ENCODE data around the gene ZNF605. TPM values are rescaled to one million over a fixed set of nuclear protein-coding genes. Genes with fewer than 3 reads are reported as not detected.
"Not testable (repeated sequence)": the region's sequence is repeated elsewhere in the genome, so short reads cannot be mapped to it uniquely, and the experiment has no call there.

The ZNF605 gene
- 12.6 and 17.3 TPM in 2 replicates for total RNA-seq (2014; rRNA removed; shearing (Covaris generic))
- polyA plus RNA-seq (2014; cell fraction: nucleus; rRNA removed), result 24.9 and 25.0 TPM in 2 replicates

DNA sequence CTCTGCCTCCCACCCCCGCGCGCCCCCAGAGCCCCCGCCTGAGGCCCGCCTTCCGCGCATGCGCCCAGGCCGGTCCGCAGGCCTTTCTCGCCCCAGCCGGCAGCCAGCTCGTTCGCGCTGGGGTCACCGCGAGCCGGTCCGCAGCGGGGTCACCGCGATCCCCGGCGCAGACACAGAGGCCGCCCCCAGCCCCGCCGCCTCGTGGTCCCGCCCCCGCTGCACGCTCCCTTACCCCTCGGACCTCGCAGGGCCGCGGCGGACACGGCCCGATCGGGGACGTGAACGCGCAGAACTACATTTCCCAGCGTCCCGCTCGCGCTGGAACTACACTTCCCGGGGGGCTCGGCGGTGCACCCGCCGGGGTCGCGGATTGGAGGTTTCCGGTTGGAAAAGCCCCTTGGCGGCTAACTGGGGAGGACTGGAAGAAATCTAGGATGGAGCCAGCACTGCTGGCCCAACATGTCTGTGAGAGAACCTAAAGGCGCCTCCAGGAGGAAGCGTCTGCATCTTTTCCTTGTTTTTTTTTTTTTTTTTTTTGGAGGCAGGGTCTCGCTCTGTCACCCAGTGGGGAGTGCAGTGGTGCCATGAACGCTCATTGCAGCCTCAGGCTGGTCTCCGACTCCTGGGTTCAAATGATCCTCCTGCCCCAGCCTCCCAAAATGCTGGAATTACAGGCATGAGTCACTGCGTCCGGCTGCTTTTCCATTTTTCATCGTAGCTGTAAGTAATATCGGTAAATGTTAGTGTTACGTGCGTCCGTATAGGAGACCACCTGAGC, at the start of gene ZNF605:
ZNF605 (minus strand) TSS at position 296 of the 778 bp plus-strand sequence. CDS start 10,671 bp downstream, outside the sequence.
- DNase-seq (ENCODE audit: extremely low read depth, low read depth), result peak; percentile 76

DNA sequence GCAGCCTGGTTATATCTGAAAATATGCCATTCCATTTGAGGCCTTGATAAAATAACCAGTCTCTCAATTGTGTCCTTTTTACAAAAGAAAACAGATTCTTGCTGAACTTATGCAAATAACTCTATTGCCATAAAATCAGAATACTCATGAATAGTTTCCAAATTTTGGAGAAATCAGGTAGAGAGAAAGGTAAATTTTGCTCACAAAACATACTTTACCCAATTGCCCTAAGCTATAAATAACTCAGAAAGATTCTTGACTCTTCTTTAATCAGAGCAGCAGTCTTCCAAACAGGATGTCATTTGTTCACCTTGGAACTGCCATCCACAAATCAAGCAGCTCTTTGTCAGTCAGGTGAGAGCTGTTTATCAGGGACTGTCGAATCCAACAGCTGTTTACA, 42.6 kb upstream of the ZNF605 start:
- no peak for DNase-seq (ENCODE audit: extremely low read depth, low read depth)

DNA sequence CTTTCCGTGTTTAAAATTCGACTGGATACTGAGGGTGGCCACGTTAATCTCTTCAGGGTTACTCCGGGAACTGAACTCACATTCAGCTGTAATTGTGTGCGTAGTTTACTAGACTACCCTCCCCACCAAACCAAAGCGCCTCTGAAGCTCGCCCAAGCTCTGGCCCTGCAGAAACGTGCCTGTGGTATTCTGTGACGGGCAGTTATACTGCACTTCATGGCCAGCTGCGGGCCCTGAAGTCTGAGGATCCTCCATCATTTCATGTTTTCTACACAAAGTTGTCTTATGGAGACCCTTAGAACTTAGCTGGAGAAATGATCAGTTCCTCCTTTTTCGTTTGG, 30.7 kb upstream of the ZNF605 start:
- DNase-seq (ENCODE audit: extremely low read depth, low read depth), result no peak

DNA sequence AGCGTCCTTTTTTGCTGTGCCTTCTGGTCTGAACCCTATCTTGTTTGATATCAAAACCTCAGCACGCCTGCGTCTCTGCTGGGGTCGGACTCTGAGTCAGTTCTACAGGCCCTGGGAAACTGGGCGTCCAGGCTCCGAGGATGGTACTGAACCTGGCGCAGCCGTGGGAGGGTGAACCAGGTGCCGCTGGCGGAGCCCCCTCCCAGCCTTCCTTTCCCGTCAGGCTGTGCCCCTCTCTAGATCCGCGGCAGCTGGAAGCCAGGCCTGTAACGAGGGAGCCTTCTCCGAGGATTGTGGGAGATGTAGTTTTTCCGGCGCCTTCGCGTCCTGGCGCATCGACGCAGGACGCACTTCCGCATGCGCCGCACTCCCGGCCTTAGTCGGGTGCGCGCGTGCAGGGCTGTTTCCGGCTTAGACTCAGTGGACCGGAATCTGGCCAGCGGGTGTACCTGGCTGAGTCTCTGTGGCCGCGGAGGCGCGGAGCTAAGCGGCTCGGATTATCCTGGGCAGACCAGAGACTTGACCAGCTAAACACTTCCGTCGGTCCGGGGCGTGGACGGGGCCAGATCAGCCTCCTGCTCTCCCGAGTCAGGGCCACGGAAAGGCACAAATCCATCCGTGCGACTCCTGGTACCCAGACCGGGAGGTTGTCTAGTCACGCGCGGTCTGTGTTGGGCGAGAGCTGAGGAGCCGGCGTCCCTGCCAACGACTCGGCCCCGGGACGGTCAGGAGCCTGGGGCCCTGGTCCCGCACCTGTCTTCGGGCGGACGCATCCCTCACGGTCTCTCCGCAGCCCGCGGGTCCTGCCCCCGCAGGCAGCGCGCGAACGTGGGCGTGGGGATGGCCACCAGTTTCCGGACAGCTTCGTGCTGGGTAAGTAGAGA, 30.1 kb upstream of the ZNF605 start, which contains the start of gene ZNF26:
ZNF26 (plus strand) TSS at position 367 of the 884 bp plus-strand sequence; CDS start at position 841, 474 bp downstream.
- peak; percentile 90 for DNase-seq (ENCODE audit: extremely low read depth, low read depth)

DNA sequence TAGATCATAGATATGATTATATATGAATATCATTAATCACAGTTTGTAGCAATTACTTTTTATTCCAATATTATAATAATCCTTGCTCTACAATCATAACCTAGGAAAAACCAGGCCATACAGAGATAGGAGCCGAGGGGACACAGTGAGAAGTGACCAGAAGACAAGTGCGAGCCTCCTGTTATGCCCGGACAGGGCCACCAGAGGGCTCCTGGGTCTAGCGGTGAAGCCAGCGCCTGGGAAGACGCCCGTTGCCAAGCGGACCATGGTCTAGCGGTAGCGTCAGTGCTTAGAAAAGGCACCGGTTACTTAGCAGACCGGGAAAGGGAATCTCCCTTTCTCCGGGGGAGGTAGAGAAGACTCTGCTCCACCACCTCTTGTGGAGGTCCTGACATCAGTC, 20.8 kb upstream of the ZNF605 start:
- DNase-seq (ENCODE audit: extremely low read depth, low read depth), result not testable (repeated sequence)

DNA sequence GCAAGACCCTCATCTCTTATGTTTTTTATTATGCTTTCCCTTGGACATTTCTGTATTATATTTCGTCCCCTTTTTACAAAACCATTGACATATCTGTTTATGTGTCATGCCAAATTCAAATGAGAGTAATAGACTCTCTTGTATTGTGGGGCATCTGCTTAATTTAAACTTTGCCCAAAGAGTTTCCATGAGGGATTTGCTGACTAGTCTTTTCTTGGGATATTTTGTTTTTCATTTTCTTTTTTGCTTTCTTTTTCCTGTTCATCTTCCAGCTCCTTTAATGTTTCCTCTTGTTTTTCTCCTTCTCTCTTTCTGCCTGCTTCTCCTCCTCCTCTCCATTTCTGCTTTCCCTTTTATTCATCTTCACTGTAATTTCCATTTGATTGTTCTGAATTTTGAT, 16.3 kb upstream of the ZNF605 start:
- DNase-seq (ENCODE audit: extremely low read depth, low read depth), result no peak

DNA sequence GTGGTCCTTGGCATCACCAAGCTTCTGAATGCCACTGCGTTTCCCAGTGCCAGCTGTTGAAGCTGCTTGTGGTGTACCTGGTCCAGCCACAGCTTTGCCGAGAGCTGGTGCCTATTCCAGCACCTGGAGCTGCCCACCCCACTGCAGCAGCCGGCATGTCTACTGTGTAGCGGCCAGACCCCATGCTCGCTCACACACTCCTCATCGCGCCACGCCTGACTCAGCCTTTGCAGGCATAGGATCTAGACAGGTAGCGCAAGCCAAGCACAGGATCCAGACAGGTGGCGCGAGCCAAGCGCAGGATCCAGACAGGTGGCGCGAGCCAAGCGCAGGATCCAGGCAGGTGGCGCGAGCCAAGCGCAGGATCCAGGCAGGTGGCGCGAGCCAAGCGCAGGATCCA, 11.6 kb upstream of the ZNF605 start:
- DNase-seq (ENCODE audit: extremely low read depth, low read depth), result no peak

DNA sequence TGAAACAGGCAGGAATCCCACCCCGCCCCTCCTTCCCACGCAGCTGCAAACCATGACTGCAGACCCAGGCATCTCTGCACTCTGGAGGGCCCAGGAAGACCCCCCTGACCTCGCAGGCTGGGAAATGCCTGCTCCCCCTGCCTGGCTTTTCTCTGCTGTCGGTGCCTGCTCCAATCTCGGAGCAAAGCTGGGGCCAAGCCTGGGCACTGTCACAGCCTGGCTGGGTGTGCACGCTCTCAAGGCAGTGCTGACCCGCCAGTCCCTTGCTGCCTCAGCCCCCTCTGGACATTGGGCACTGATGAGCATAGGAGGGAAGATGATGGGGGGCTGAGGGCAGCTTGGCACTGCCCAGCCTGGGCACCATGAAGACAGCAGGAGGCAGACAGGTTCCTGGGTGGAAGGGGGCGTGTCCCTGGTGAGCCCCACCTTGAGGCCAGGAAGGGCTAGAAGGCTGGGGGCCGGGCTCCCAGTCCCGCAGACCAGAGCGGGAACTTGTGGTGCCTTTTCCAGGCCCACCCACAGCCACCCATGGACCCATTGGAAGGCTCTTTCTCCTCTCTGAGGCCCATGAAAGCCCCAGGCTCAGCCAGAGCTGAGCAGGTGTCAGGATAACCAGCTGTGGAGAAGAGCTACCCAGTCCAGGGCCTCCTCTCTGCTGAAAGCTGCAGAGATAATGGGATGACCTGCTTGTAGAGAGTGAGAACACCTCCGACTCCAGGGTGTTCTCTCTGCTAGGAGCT, 10.7 kb upstream of the ZNF605 start:
- no peak for DNase-seq (ENCODE audit: extremely low read depth, low read depth)

DNA sequence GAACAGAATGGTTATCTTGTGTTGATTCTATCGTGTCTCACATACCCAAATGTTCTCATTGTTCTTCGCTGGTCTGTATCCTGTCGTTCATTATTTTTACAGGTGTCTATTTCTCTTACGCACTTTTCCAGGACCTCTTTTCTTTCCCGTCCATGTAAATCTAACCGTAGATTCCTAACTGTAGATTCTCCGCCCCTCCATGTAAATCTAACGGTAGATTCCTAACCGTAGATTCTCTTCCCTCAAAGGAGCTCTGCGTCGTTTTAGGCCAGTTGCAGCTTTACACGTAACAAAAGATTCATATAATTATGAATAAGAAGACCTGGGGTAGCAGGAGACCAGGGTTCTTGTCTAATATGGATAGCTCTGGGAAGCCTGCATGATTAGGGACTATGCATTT, 9.7 kb upstream of the ZNF605 start:
- DNase-seq (ENCODE audit: extremely low read depth, low read depth), result no peak

DNA sequence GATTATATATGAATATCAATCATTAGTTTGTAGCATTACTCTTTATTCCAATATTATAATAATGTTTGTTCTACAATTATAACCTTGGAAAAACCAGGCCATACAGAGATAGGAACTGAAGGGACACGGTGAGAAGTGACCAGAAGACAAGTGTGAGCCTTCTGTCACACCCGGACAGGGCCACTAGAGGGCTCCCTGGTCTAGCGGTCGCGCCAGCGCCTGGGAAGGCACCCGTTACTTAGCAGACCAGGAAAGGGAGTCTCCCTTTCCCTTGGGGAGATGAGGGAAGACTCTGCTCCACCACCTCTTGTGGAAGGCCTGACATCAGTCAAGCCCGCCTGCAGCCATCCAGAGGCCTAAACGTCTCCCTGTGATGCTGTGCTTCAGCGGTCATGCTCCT, 7.8 kb upstream of the ZNF605 start:
- not testable (repeated sequence) for DNase-seq (ENCODE audit: extremely low read depth, low read depth)

DNA sequence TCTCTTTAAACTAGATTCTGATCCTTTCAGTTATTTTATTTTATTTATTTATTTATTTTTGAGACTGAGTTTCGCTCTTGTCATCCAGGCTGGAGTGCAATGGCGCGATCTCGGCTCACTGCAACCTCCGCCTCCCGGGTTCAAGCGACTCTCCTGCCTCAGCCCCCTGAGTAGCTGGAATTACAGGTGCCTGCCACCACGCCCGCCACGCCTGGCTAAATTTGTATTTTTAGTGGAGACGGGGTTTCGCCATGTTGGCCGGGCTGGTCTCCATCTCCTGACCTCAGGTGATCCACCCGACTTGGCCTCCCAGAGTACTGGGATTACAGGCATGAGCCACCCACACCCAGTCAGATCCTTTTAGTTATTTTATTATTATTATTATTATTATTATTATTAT, 5.7 kb upstream of the ZNF605 start:
- not testable (repeated sequence) for DNase-seq (ENCODE audit: extremely low read depth, low read depth)

DNA sequence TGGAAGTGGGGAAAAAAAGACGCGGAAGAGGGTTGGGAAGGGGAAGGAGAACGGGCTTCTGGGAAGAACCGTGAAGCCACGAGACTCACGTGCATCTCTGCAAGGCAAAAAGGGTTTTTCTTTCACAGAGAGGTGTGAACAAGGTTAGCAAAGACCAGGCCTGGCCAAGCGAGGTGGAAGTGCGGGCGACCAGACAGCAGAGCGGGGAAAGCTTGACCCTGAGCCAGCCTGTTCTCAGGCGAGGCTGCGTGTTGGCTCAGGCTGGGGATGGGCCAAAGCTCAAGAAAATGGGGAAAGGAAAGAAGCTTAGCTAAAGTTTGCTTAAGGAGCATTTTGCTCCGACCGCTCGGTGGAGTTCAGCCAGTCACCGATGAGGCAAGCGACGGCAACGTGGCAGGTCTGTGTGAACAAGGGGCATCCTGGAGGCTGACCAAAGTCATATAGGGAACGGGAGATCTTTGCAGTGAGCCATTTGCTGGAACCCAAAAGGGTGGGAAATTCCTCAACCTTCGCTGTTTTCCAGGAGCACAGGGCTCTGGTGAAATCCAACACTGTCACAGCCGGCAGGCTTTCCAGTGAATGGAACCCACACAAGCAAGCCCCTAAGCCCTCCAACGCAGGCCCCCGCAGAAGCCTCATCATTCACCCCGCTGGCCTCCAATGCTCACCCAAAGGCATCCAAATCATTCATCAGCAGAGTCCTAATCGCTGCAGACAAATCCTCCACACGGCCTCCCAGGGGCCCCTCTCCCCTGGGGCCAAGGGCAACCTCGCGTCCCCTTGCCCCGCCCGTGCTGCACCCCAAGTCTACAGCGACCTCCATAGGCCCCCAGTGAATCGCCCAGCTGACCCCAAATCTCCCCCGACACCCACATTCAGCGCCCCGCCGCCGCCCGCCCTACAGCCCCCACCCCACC, 754 bp downstream of the ZNF605 start:
- peak; percentile 52 for DNase-seq (ENCODE audit: extremely low read depth, low read depth)

DNA sequence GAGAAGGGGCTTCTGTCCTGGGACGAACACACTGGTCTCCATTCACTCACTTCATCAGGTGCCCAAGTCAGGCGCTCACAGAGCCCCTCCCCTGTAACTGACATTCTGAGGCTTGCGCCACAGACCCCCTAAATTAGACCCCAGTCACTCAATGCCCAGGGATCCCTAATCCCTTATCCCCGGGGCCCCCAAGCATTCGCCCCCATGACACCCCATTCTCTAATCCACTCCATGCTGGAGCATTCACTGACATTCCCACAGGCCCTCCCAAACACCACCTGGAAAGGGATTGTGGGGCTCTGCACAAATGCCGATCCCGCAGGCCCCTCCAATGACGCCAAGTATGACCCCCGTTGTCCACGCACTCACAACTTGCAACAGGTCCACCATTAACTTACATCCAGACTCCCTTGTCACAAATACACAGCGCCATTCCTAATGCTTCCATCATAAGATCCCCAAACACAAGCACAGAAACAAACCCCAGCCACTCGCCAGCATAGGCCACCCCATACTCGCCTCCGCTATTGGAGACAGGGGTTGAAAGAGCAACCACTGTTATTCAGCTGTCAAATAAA, 1.5 kb downstream of the ZNF605 start:
- no peak for DNase-seq (ENCODE audit: extremely low read depth, low read depth)

DNA sequence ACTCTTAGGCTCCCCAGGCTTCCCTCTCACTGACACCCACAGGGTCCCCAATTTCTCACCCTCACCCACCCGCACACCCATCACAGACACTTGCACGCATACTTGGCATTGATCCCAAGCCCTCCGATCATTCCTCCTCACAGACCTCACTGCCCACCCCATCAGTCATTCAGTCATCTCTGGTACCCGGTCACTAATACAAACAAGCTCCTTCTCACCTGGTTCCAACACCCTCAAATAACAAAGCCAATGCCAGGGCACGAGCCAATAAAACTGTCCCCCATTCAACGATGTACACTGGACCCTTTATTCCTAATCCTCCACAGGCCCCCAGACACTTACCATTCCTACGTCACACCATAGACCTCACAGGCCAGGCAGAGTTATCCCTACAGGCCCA, 2.3 kb downstream of the ZNF605 start:
- DNase-seq (ENCODE audit: extremely low read depth, low read depth), result no peak

DNA sequence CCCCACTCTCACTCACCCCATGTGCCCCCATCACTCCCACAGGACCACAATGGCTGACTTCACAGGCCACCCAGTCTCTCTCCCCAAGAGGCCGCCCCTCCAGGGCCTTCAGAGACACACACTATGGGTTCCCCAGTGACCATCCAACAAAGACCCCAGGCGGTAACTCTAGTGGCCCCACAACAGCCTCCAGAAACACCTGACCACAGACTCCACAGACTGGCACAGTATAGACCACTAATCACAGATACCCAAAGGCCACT, 3.0 kb downstream of the ZNF605 start:
- DNase-seq (ENCODE audit: extremely low read depth, low read depth), result no peak

DNA sequence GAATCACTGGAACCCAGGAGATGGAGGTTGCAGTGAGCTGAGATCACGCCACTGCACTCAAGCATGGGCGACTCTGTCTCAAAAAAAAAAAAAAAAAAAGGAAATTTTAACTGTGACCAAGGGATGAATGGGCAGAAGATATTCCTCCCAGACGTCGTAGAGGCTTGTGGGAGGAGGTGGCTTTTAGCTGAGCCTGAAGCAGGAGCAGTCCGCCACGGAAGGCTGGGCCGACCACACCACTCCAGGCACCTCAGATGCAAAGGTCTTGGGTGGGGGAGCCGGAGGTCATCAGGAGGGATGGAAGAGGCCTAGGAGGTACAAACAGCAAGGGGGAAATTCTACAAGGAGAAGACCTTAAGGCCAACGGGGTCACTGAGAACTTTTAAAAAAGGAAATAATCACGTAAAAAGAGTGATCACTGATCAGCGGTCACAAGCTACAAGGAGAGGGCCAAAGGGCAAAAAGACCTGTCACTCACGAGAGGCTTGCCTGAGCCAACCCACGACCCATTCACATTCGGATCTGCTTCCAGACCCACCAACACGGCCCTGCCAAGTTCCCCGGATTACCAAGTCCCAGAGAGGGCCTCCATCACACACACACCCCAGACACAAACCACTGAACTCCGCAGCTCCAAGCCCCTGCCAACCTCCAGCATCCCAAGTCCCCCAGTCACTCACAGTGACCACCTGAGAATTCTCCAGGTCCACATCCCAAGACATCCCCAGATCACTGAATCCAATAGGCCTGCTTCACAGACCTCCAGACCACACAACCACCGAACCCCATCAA, 3.5 kb downstream of the ZNF605 start:
- DNase-seq (ENCODE audit: extremely low read depth, low read depth), result no peak

DNA sequence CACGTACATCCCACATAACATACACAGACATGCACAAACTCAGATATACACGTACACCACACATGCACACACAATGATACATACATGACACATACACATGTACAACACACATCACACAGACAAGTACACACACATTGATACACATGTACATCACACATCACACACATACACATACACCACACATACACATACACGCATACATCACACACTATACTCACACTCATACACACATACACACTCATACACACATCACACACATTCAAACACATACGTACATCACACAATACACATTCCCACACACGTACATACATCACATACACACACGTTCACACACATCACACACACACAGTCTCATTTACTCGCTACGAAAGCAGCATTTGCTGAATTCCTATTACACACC, 4.5 kb downstream of the ZNF605 start:
- DNase-seq (ENCODE audit: extremely low read depth, low read depth), result no peak

DNA sequence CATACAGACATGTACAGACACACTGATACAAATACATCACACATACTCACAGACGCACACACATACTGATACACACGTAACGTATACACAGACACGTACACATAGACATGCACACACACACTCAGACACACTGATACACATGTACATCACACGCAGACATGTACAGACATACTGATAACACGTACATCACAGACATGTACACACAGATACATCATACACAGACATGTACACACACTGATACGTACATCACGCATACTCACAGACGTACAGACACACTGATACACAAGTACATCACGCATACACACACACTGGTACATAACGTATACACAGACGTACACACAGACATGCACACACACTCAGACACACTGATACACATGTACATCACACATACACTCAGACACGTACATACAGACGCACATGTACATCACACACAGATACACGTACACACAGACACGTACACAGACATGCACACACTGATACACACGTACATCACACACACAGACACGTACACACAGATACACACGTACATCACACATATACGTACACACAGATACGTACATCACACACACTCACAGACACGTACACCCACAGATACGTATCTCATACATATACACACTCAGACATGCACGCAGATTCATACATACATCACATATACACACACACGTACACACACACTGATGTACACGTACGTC, 5.1 kb downstream of the ZNF605 start:
- no peak for DNase-seq (ENCODE audit: extremely low read depth, low read depth)

All from NCI-H460 (cell line).